ENCODE data around the gene PFDN6. TPM values are rescaled to one million over a fixed set of nuclear protein-coding genes. Genes with fewer than 3 reads are reported as not detected.

PFDN6 gene
- total and polyA plus RNA-seq, 2 experiments from 2014 or later, result 56.1 to 62.2 TPM

DNA sequence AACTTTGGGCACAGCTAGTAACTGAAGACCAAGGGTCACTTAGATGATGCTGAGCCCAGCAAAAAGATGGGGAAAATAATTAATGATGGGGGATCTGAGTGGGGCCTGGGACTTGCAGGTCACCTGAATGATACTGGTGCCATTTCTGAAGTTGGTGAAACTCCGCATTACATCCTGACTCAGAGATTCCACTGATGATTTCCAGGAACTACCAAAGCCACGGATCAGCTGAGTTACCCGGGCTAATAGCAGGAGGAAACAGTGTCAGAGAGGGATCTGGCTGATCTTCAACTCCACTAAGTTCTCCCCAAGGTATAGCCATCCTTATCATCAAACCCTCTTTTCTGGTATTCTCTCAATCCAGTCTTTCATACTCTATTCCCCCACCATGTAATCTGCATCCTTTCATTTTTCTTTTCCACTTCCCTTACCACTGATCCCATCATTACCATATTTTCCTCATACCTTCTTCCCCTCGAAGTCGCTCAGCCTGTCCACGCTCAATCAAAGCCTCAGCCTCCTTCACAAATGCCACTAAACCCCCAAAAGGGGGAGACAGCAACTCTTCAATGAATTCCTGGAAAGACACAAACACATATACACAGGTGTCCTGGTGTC, 37.9 kb upstream of the PFDN6 start:
- Histone ChIP-seq H3K27me3 (ENCODE audit: insufficient read depth) (peaks cover 23% of the 10 kb centered on the region), H3K79me2 (replicated peaks; ENCODE audit: insufficient read depth) (no peaks in the 10 kb centered on the region), H3K9me2 (ENCODE audit: insufficient read depth) (no peaks in the 10 kb centered on the region), H4K20me1 (replicated peaks; ENCODE audit: insufficient read depth) (no peaks in the 10 kb centered on the region), H2AFZ (no peak overlapping the region), H3K27ac (ENCODE audit: low read depth) (no peak overlapping the region), H3K4me3 (no peak overlapping the region), H3K4me2 (no peak overlapping the region), H3K4me1 (ENCODE audit: insufficient read depth) (peaks cover 12% of the 10 kb centered on the region), H3F3A (replicated peaks; ENCODE audit: low read depth) (peaks cover 10% of the 10 kb centered on the region; the same call in 1 of the 2 replicates), H3K36me3 (ENCODE audit: insufficient read depth) (no peaks in the 10 kb centered on the region)
- Mint-ChIP-seq H3K9me3 (no peaks in the 10 kb centered on the region), H3K36me3 (ENCODE audit: low read depth) (peaks cover 24% of the 10 kb centered on the region), H3K4me1 (peaks cover 19% of the 10 kb centered on the region), H3K27me3 (ENCODE audit: insufficient read depth, low read depth, poor library complexity) (peaks cover 15% of the 10 kb centered on the region), H3K27ac (no peak overlapping the region), H3K4me3 (no peak overlapping the region; the same call in 2 of the 3 replicates)
- DNase-seq (ENCODE audit: low spot score) (no peak), ATAC-seq (no peak)
- no peak for TF ChIP-seq ZNF331 (CRISPR knock-in tag; IDR thresholded peaks at IDR 0.05; ENCODE audit: low read depth)
- TF ChIP-seq, protein P1, sequence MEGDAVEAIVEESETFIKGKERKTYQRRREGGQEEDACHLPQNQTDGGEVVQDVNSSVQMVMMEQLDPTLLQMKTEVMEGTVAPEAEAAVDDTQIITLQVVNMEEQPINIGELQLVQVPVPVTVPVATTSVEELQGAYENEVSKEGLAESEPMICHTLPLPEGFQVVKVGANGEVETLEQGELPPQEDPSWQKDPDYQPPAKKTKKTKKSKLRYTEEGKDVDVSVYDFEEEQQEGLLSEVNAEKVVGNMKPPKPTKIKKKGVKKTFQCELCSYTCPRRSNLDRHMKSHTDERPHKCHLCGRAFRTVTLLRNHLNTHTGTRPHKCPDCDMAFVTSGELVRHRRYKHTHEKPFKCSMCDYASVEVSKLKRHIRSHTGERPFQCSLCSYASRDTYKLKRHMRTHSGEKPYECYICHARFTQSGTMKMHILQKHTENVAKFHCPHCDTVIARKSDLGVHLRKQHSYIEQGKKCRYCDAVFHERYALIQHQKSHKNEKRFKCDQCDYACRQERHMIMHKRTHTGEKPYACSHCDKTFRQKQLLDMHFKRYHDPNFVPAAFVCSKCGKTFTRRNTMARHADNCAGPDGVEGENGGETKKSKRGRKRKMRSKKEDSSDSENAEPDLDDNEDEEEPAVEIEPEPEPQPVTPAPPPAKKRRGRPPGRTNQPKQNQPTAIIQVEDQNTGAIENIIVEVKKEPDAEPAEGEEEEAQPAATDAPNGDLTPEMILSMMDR (conservative IDR thresholded peaks at IDR 0.05; ENCODE audit: low read depth in 2 of 2), result peak in 1 of 2 experiments; percentile 19; a peak in 1 of 4 replicates

DNA sequence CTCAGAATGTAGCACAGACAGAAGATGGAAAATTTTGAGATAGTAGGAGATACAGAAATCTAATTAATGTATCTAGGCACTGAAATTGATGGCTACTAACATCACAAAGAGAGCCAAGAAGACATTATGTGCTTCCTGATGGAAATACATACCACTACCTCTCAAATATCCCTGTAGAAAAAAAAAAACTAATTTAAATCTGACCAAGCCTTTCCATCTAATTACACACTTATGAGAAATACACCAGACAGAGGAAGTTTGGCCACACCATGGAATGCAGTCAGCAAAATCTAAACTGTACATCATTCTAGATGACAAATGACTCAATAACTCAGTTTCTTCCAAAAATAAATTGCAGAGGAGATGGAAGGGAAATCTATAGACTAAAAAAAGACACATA, 36.6 kb upstream of the PFDN6 start:
- Histone ChIP-seq H3K36me3 (ENCODE audit: insufficient read depth) (no peaks in the 10 kb centered on the region), H3K4me3 (no peak overlapping the region), H3K9me2 (ENCODE audit: insufficient read depth) (no peaks in the 10 kb centered on the region), H3K27ac (ENCODE audit: low read depth) (no peak overlapping the region), H3K4me1 (ENCODE audit: insufficient read depth) (peaks cover 12% of the 10 kb centered on the region), H3K27me3 (ENCODE audit: insufficient read depth) (peaks cover 10% of the 10 kb centered on the region), H3K4me2 (no peak overlapping the region), H3F3A (replicated peaks; ENCODE audit: low read depth) (peaks cover 10% of the 10 kb centered on the region; the same call in 1 of the 2 replicates), H3K79me2 (replicated peaks; ENCODE audit: insufficient read depth) (no peaks in the 10 kb centered on the region), H4K20me1 (replicated peaks; ENCODE audit: insufficient read depth) (no peaks in the 10 kb centered on the region), H2AFZ (no peak overlapping the region)
- Mint-ChIP-seq H3K9me3 (no peaks in the 10 kb centered on the region; the same call in 2 of the 3 replicates), H3K36me3 (ENCODE audit: low read depth) (peaks cover 31% of the 10 kb centered on the region), H3K27ac (no peak overlapping the region), H3K4me1 (peaks cover 19% of the 10 kb centered on the region), H3K4me3 (no peak overlapping the region), H3K27me3 (ENCODE audit: insufficient read depth, low read depth, poor library complexity) (peaks cover 11% of the 10 kb centered on the region)
- DNase-seq (ENCODE audit: low spot score) (no peak), ATAC-seq (no peak)
- TF ChIP-seq POLR2AphosphoS5 (IDR thresholded peaks at IDR 0.05; ENCODE audit: low read depth) (no peak), STAT1 (IDR thresholded peaks at IDR 0.05; ENCODE audit: unreplicated experiment) (no peak), ZNF462 (CRISPR knock-in tag; IDR thresholded peaks at IDR 0.05) (no peak), ZNF114 (CRISPR knock-in tag; IDR thresholded peaks at IDR 0.05) (no peak)
- TF ChIP-seq, protein P2, sequence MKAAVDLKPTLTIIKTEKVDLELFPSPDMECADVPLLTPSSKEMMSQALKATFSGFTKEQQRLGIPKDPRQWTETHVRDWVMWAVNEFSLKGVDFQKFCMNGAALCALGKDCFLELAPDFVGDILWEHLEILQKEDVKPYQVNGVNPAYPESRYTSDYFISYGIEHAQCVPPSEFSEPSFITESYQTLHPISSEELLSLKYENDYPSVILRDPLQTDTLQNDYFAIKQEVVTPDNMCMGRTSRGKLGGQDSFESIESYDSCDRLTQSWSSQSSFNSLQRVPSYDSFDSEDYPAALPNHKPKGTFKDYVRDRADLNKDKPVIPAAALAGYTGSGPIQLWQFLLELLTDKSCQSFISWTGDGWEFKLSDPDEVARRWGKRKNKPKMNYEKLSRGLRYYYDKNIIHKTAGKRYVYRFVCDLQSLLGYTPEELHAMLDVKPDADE (IDR thresholded peaks at IDR 0.05), result no peak
- TF ChIP-seq, protein P1 (conservative IDR thresholded peaks at IDR 0.05; ENCODE audit: low read depth in 2 of 2), result no peak
